ENCODE data around the gene HEXB.

Gene HEXB

GRCh38 chr5:74684900-74685851, at the start of gene HEXB:
TSS of gene HEXB (plus strand) at chr5:74685233. CDS start at chr5:74685261, 28 bp downstream.
- Histone ChIP-seq H3K4me3 (ENCODE audit: low read depth in 1 of 5, low read length in 5 of 5) (peak within 1 kb of the TSS; percentile 85 to 92 (median 90)), H3K9me3 (ENCODE audit: control insufficient read depth in 5 of 5, low read length in 5 of 5) (no peaks in the 10 kb centered on the region), H3K27ac (ENCODE audit: low read depth, low read length) (peak within 1 kb of the TSS; percentile 84), H3K9ac (ENCODE audit: low read length in 5 of 5) (peak within 1 kb of the TSS; percentile 82 to 95 (median 94)), H3K27me3 (ENCODE audit: control insufficient read depth in 5 of 5, insufficient read depth in 4 of 5, low read length in 5 of 5) (no peaks in the 10 kb centered on the region), H3K4me1 (ENCODE audit: control insufficient read depth in 5 of 5, insufficient read depth in 5 of 5, low read length in 5 of 5) (peaks cover 9 to 25% (median 18%) of the 10 kb centered on the region in 5 donors), H3K36me3 (ENCODE audit: control insufficient read depth in 5 of 5, insufficient read depth in 5 of 5, low read length in 5 of 5) (peaks cover 3 to 11% (median 4%) of the 10 kb centered on the region in 5 donors)

DNA sequence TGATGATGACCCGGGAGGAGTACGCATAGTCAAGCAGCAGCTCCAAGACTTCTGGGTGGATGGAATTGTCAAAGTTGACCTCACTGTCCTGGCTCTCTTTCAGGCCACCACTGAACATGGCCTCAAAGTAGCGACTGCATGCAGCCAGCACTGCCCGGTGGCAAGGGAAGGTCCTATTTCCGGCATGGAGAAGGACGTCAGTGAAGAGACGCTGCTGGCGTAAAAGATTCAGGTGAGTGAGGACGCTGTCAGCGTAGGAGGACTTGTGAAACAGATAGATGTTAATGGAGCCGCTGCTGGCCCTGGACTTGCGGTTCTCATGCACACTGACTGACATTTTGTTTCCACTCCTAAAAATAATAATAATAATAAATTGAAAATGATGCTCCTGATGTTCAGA, 48.9 kb upstream of the HEXB start:
- H3K9ac ChIP-seq (ENCODE audit: low read length in 5 of 5) = no peak overlapping the region
- H3K4me1 ChIP-seq (ENCODE audit: control insufficient read depth in 5 of 5, insufficient read depth in 5 of 5, low read length in 5 of 5) = peaks cover 4 to 47% (median 36%) of the 10 kb centered on the region in 5 donors
- no peaks in the 10 kb centered on the region for H3K9me3 ChIP-seq (ENCODE audit: control insufficient read depth in 5 of 5, low read length in 5 of 5)
- no peak overlapping the region for H3K4me3 ChIP-seq (ENCODE audit: low read depth in 1 of 5, low read length in 5 of 5)
- H3K36me3 ChIP-seq (ENCODE audit: control insufficient read depth in 5 of 5, insufficient read depth in 5 of 5, low read length in 5 of 5) = peaks cover 9 to 35% (median 27%) of the 10 kb centered on the region in 5 donors
- no peaks in the 10 kb centered on the region for H3K27me3 ChIP-seq (ENCODE audit: control insufficient read depth in 5 of 5, insufficient read depth in 4 of 5, low read length in 5 of 5)
- no peak overlapping the region for H3K27ac ChIP-seq (ENCODE audit: low read depth, low read length)

DNA sequence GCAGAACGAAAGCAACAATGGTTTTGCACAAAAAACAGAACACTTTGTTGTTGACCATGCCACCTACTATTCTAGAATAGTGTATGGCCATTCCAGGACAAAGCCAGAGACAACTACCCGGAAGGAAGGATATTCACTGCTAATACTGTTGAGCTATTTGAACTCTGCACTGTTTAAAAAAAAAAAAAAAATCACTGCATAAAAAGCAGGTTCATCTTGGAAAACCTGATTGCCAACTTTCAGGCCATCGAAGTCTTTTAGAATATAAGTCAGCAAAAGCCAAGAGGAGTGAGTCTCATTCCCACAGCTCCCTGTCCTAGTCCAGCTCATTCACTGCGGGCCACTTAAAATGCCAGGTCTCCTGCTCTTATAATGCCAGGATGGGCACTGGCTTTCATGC, 48.5 kb upstream of the HEXB start:
- Histone ChIP-seq H3K27me3 (ENCODE audit: control insufficient read depth in 5 of 5, insufficient read depth in 4 of 5, low read length in 5 of 5) (no peaks in the 10 kb centered on the region), H3K9me3 (ENCODE audit: control insufficient read depth in 5 of 5, low read length in 5 of 5) (no peaks in the 10 kb centered on the region), H3K27ac (ENCODE audit: low read depth, low read length) (no peak overlapping the region), H3K36me3 (ENCODE audit: control insufficient read depth in 5 of 5, insufficient read depth in 5 of 5, low read length in 5 of 5) (peaks cover 7 to 32% (median 25%) of the 10 kb centered on the region in 5 donors), H3K4me3 (ENCODE audit: low read depth in 1 of 5, low read length in 5 of 5) (no peak overlapping the region), H3K9ac (ENCODE audit: low read length in 5 of 5) (no peak overlapping the region), H3K4me1 (ENCODE audit: control insufficient read depth in 5 of 5, insufficient read depth in 5 of 5, low read length in 5 of 5) (peaks cover 4 to 51% (median 40%) of the 10 kb centered on the region in 5 donors)

DNA sequence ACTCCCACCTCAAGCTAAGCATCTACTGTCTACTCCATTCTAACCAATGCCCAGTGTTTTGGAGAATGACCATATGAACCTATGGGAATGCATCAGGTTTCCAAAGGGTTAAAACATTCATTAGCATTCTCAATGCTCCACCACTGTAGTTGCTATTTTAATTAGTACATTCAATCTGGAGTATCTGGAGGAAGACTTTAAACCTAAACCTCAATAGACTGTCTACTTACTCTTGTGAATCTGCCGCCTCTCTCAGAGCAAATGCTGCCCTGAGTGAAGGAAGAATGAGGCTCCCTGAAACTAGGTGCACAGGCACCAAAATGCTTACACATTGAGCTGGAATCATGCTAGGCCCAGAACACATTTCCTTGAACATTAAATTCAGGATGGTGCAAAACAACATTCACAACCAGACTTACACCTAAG, 46.5 kb upstream of the HEXB start:
- H3K4me1 ChIP-seq (ENCODE audit: control insufficient read depth in 5 of 5, insufficient read depth in 5 of 5, low read length in 5 of 5) = peaks cover 7 to 60% (median 56%) of the 10 kb centered on the region in 5 donors
- peak overlapping the region; percentile 78 for H3K27ac ChIP-seq (ENCODE audit: low read depth, low read length)
- H3K4me3 ChIP-seq (ENCODE audit: low read depth in 1 of 5, low read length in 5 of 5) = peak overlapping the region in 4 of 5 donors; percentile 69 to 93 (median 87)
- H3K9ac ChIP-seq (ENCODE audit: low read length in 5 of 5) = peak overlapping the region in 1 of 5 donors; percentile 67
- peaks cover 3 to 22% (median 19%) of the 10 kb centered on the region in 5 donors for H3K36me3 ChIP-seq (ENCODE audit: control insufficient read depth in 5 of 5, insufficient read depth in 5 of 5, low read length in 5 of 5)
- no peaks in the 10 kb centered on the region for H3K27me3 ChIP-seq (ENCODE audit: control insufficient read depth in 5 of 5, insufficient read depth in 4 of 5, low read length in 5 of 5)
- H3K9me3 ChIP-seq (ENCODE audit: control insufficient read depth in 5 of 5, low read length in 5 of 5) = no peaks in the 10 kb centered on the region

GRCh38 chr5:74638970-74639806, 45.8 kb upstream of the HEXB start:
- Histone ChIP-seq H3K9me3 (ENCODE audit: control insufficient read depth in 5 of 5, low read length in 5 of 5) (no peaks in the 10 kb centered on the region), H3K27ac (ENCODE audit: low read depth, low read length) (peak overlapping the region; percentile 78), H3K9ac (ENCODE audit: low read length in 5 of 5) (peak overlapping the region in 3 of 5 donors; percentile 52 to 74 (median 67)), H3K27me3 (ENCODE audit: control insufficient read depth in 5 of 5, insufficient read depth in 4 of 5, low read length in 5 of 5) (no peaks in the 10 kb centered on the region), H3K4me3 (ENCODE audit: low read depth in 1 of 5, low read length in 5 of 5) (peak overlapping the region; percentile 69 to 93 (median 87)), H3K36me3 (ENCODE audit: control insufficient read depth in 5 of 5, insufficient read depth in 5 of 5, low read length in 5 of 5) (peaks cover 3 to 19% (median 17%) of the 10 kb centered on the region in 5 donors), H3K4me1 (ENCODE audit: control insufficient read depth in 5 of 5, insufficient read depth in 5 of 5, low read length in 5 of 5) (peaks cover 7 to 66% (median 56%) of the 10 kb centered on the region in 5 donors)

DNA sequence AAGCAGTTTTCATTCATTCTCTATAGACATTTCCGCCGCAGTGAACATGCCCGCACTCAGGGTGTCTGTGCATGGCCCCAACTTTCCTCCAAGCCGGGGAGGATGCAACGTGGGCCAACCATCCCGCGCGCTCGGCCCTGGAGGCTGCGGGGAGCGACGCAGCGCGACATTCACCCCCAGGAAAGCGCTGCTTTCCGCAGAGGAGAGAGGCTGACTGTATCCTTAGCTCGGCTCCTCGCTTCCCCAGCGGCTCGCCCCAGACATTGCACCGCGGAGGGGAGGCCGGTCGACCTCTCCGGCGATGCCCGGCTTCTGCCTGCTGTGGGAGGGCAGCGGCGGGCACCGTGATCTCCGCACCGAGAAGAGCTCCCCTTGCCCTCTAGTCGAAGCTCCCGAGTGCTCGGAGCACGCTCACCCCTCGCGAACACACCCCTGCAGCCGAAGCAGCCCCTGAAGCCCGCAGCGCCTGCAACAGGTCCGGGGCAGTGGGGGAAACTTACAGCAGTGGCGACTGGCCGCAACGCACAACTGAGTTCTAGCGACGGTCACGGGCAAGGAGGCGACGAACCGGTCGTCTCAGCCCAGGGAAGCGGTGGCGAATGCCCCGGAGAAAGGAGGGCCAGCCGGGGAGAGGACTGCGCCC, 45.1 kb upstream of the HEXB start:
- Histone ChIP-seq H3K4me1 (ENCODE audit: control insufficient read depth in 5 of 5, insufficient read depth in 5 of 5, low read length in 5 of 5) (peaks cover 7 to 66% (median 56%) of the 10 kb centered on the region in 5 donors), H3K36me3 (ENCODE audit: control insufficient read depth in 5 of 5, insufficient read depth in 5 of 5, low read length in 5 of 5) (peaks cover 0 to 13% (median 11%) of the 10 kb centered on the region in 5 donors), H3K27me3 (ENCODE audit: control insufficient read depth in 5 of 5, insufficient read depth in 4 of 5, low read length in 5 of 5) (no peaks in the 10 kb centered on the region), H3K27ac (ENCODE audit: low read depth, low read length) (peak overlapping the region; percentile 78), H3K4me3 (ENCODE audit: low read depth in 1 of 5, low read length in 5 of 5) (peak overlapping the region; percentile 69 to 93 (median 87)), H3K9ac (ENCODE audit: low read length in 5 of 5) (peak overlapping the region in 4 of 5 donors; percentile 49 to 74 (median 64)), H3K9me3 (ENCODE audit: control insufficient read depth in 5 of 5, low read length in 5 of 5) (no peaks in the 10 kb centered on the region)

DNA sequence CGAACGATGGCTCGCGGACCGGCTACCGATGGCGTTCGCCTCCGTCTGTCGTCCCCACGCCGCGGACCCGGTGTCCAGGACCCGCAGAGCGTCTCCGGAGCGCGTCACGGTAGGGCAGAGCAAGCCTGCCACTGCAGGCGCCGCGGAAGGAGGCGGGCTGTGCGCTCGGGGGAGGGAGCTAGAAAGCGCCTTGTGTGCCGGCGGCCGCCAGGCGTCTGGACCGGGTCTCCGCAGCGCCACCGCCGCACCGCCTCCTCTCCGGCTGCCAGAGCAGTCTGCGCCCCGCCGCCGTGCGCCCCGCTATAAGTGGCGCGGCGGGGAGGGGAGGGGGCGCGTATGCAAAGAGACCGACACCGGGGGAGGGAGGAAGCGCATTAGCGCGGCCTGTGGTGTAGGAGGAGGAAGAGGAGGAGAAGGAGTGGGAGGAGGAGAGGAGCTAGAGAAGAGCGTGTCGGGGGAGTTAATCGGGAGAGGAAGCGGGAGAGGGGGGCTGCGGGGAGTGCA, 44.5 kb upstream of the HEXB start, which contains the start of gene ENC1:
Gene ENC1, minus strand, starts transcription at position 279 of the 504 bp plus-strand sequence. CDS start 4,243 bp downstream, outside the sequence.
- Histone ChIP-seq H3K27ac (ENCODE audit: low read depth, low read length) (peak within 1 kb of the TSS; percentile 78), H3K4me1 (ENCODE audit: control insufficient read depth in 5 of 5, insufficient read depth in 5 of 5, low read length in 5 of 5) (peaks cover 7 to 66% (median 56%) of the 10 kb centered on the region in 5 donors), H3K9ac (ENCODE audit: low read length in 5 of 5) (peak within 1 kb of the TSS in 4 of 5 donors; percentile 60 to 74 (median 64)), H3K27me3 (ENCODE audit: control insufficient read depth in 5 of 5, insufficient read depth in 4 of 5, low read length in 5 of 5) (no peaks in the 10 kb centered on the region), H3K9me3 (ENCODE audit: control insufficient read depth in 5 of 5, low read length in 5 of 5) (no peaks in the 10 kb centered on the region), H3K4me3 (ENCODE audit: low read depth in 1 of 5, low read length in 5 of 5) (peak within 1 kb of the TSS; percentile 86 to 93 (median 87)), H3K36me3 (ENCODE audit: control insufficient read depth in 5 of 5, insufficient read depth in 5 of 5, low read length in 5 of 5) (peaks cover 0 to 7% (median 5%) of the 10 kb centered on the region in 5 donors)

DNA sequence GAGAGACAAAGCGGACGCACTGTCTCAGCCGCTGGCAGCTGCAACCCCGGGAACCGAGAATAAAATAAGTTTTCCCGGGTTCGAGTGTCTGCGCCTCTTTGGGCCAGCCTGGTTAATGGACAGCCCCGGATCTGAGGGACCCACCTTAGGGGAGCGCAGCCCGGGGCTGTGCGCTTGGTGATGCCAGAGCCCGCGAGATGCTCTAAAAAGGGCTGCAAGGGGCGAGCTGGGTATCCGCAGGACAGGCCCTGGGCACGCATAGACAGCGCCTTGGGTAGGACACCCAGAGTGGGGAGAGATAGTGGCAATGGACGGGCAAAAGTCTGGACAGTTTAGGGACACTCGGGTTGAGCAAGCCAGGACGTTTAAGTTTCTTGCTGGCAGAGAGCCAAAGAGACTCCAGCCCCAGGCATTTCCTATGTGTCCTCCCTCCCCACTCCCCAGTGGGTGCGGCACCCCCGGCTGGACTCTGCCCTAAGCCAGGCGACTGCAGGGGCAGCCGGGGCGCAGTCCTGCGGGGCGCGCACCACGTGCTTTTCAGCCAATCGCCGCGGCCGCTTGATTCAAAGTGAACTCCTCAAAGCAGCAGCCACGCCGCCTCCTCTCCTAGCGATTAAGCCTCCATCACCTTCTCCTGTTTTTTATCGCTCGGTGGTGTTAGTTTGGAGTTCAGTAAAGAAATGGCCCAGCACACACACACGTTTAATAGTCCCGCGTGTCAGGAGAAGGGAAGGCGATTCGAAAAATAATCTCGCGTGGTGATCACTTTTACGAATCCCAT, 43.9 kb upstream of the HEXB start:
- no peaks in the 10 kb centered on the region for H3K9me3 ChIP-seq (ENCODE audit: control insufficient read depth in 5 of 5, low read length in 5 of 5)
- peaks cover 7 to 63% (median 59%) of the 10 kb centered on the region in 5 donors for H3K4me1 ChIP-seq (ENCODE audit: control insufficient read depth in 5 of 5, insufficient read depth in 5 of 5, low read length in 5 of 5)
- peaks cover 0 to under 1% (median 0%) of the 10 kb centered on the region in 5 donors for H3K36me3 ChIP-seq (ENCODE audit: control insufficient read depth in 5 of 5, insufficient read depth in 5 of 5, low read length in 5 of 5)
- peak overlapping the region; percentile 78 for H3K27ac ChIP-seq (ENCODE audit: low read depth, low read length)
- H3K9ac ChIP-seq (ENCODE audit: low read length in 5 of 5) = peak overlapping the region in 3 of 5 donors; percentile 28 to 74 (median 60)
- no peaks in the 10 kb centered on the region for H3K27me3 ChIP-seq (ENCODE audit: control insufficient read depth in 5 of 5, insufficient read depth in 4 of 5, low read length in 5 of 5)
- peak overlapping the region; percentile 86 to 93 (median 87) for H3K4me3 ChIP-seq (ENCODE audit: low read depth in 1 of 5, low read length in 5 of 5)
